ENCODE data around the gene PZP.

DNA sequence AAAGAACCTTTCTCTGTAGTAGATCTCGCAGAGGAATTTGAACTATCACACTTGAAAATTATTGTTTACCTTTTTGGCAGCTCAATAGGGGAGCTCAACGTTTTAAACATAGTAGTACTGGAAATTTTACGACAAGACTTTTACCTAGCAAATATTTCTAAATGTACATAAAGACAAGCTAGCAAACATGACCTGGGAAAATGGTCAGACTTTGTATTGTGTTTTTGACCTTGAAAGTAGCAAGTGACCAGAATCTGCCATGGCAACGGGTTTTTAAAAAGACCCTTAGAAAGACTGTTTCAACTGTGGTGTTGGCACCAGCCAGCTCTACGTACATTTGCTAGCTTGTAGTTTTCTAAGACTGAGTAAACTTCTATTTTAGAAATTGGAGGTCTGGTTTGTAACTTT, 72.3 kb downstream of the PZP start:
- TF ChIP-seq TBX3 (IDR thresholded peaks at IDR 0.05; ENCODE audit: borderline replicate concordance) (peak; percentile 73; the same call in 1 of the 2 replicates), ZNF263 (CRISPR knock-in tag; IDR thresholded peaks at IDR 0.05) (no peak), FOXK2 (IDR thresholded peaks at IDR 0.05) (peak; percentile 56; the same call in 1 of the 2 replicates), CREM (IDR thresholded peaks at IDR 0.05) (peak; percentile 93), CREM (CRISPR knock-in tag; IDR thresholded peaks at IDR 0.05) (no peak), CTCF (CRISPR knock-in tag; IDR thresholded peaks at IDR 0.05) (no peak), POLR2A (IDR thresholded peaks at IDR 0.05; ENCODE audit: insufficient read depth in 1 of 2, low read depth in 2 of 2, low read length in 2 of 2) (no peak), HDAC1 (CRISPR knock-in tag; IDR thresholded peaks at IDR 0.05) (peak; percentile 32), ESRRA (CRISPR knock-in tag; IDR thresholded peaks at IDR 0.05; ENCODE audit: low read depth) (peak; percentile 37; the same call in 1 of the 2 replicates), FOXA3 (CRISPR knock-in tag; IDR thresholded peaks at IDR 0.05) (peak; percentile 97), ZNF44 (CRISPR knock-in tag; IDR thresholded peaks at IDR 0.05) (no peak), SP1 (IDR thresholded peaks at IDR 0.05) (no peak), SP1 (CRISPR knock-in tag; IDR thresholded peaks at IDR 0.05) (no peak)
